Right lobe of liver (tissue), 6 donors: ENCODE data around the gene ZNF324. TPM values are rescaled to one million over a fixed set of nuclear protein-coding genes. Genes with fewer than 3 reads are reported as not detected.
"Not testable (repeated sequence)": the region's sequence is repeated elsewhere in the genome, so short reads cannot be mapped to it uniquely, and the experiment has no call there.

Experiments
- ATAC-seq, 4 donors: fragments of 200-7000 bp; cut with Tn5 transposase; one replicate each; pipeline ENCODE4 v1.9.1; 2020; ENCODE audit warnings: mild to moderate bottlenecking in 4 of 4, moderate library complexity in 4 of 4
- DNase-seq, 3 donors: peaks; one replicate each; pipeline ENCODE4 v3.0.0-alpha.2; 2020
- H3K27ac ChIP-seq, 3 donors: fragments of 200-600 bp; one replicate each; pipeline ENCODE4 v1.8.0; 2022
- H3K27me3 ChIP-seq, 2 donors: fragments of 200-600 bp; one replicate each; pipeline ENCODE4 v1.8.0; 2022
- H3K36me3 ChIP-seq, 4 donors: fragments of 200-600 bp; sonication (generic) in 1 of 4; one replicate each; pipeline versions ENCODE4 v1.5.1 to v1.8.0; 2017 to 2022; ENCODE audit warnings: control low read depth in 1 of 4
- H3K4me1 ChIP-seq, 4 donors: fragments of 200-600 bp; sonication (generic) in 1 of 4; one replicate each; pipeline versions ENCODE4 v1.5.1 to v1.8.0; 2017 to 2022; ENCODE audit warnings: control low read depth in 1 of 4
- H3K4me3 ChIP-seq, 3 donors: fragments of 200-600 bp; one replicate each; pipeline ENCODE4 v1.8.0; 2022
- H3K9me3 ChIP-seq, 4 donors: fragments of 200-600 bp; sonication (generic) in 1 of 4; one replicate each; pipeline versions ENCODE4 v1.5.1 to v1.8.0; 2017 to 2022; ENCODE audit warnings: control low read depth in 1 of 4
- POLR2A ChIP-seq: fragments of 450-650 bp; IDR thresholded peaks from one replicate; pipeline ENCODE4 v1.6.1; 2017; ENCODE audit warnings: antibody characterized with exemption, mild to moderate bottlenecking
- WGBS: methylation state at CpG from one replicate; pipeline ENCODE4 v1.1.6; 2018; ENCODE audit warnings: low coverage, low lambda C conversion rate; ENCODE audit not compliant: insufficient coverage; ENCODE audit errors: missing lambda C conversion rate; 5-methylcytosine and 5-hydroxymethylcytosine counted together
- intact Hi-C, 2 donors: fragments of 100-400 bp; cut with DNase I; formaldehyde crosslinking; loops; one replicate each; pipeline versions ENCODE4 v1.11.2 to v1.14.1; 2022
- total RNA-seq, 6 experiments: library from RNA; depleted of rRNA in 2 of 6; stranded (reverse); fragments of >200 nt in 2 of 6; fragmentation: NEBNext Ultra II Directional in 3 of 6; extraction: Animal tissue kit (Norgen Biotek cat#: 25700) in 3 of 6; gene quantifications; one replicate each; pipeline versions ENCODE4 v1.1.0 to v1.2.4, GENCODE V29; 2016 to 2023
- TF ChIP-seq, protein P1 (sequence below), 4 donors: fragments of 200-600 bp in 3 of 4; fragments of 450-650 bp in 1 of 4; IDR thresholded peaks; one replicate each; pipeline versions ENCODE4 v1.5.1 to v1.8.0; 2016 to 2022; ENCODE audit warnings: antibody characterized with exemption in 4 of 4, mild to moderate bottlenecking in 2 of 4
- donor health status: DM: no; HTN: yes; CAD: no.
- donor health status: DM: no; HTN: no; CAD: no.
- donor health status: DM: no; HTN: no; CAD: no.
- donor health status: DM: no; HTN: yes; CAD: no.
- donor health status: DM: no; HTN: yes; CAD: no.

Gene ZNF324
- total RNA-seq, 6 experiments from 2014 or later = 2.9 to 4.9 (median 3.8) TPM

DNA sequence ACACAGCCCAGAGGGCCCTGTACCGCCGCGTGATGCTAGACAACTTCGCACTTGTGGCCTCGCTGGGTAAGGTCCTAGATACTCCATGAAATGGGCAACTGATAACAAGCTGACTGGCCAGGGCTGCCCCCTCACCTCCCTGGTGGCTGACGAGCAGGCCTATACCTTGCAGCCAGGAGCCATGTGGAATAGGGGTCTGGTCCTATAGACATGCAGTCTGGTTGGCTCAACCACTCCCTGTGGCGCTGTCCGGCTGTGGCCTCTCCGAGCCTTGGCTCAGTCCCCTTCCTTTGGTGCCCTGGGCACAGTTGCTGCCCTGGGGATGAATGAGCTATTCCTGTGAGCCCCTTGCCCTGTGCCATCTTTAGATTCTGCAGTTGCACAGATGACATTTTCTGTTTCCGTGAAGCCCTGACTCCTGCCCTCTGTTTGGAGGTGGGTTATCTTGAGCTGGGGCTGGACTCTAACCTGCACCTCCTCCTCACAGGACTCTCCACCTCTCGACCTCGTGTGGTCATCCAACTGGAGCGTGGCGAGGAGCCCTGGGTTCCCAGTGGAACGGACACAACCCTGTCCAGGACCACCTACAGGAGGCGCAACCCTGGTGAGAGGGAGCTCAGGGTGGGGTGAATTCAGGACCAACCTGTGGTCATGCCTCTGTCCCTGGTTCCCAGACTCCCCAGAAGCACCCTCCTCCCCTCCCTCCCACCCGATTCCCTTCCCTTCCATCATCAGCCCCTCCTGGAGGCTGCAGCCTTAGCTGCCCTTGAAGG lies 2.5 kb downstream of the ZNF324 start:
- H3K4me3 ChIP-seq = no peak overlapping the region
- intact Hi-C loops = no loop called here
- no peaks in the 10 kb centered on the region for H3K27me3 ChIP-seq
- H3K9me3 ChIP-seq = no peaks in the 10 kb centered on the region
- H3K4me1 ChIP-seq = peaks cover 0 to 9% (median 0%) of the 10 kb centered on the region in 4 donors
- H3K27ac ChIP-seq = no peak overlapping the region
- DNase-seq (peak in 1 of 3 donors; percentile 55), ATAC-seq (no peak)
- H3K36me3 ChIP-seq = no peaks in the 10 kb centered on the region
- no peak for TF ChIP-seq POLR2A
- TF ChIP-seq, protein P1, sequence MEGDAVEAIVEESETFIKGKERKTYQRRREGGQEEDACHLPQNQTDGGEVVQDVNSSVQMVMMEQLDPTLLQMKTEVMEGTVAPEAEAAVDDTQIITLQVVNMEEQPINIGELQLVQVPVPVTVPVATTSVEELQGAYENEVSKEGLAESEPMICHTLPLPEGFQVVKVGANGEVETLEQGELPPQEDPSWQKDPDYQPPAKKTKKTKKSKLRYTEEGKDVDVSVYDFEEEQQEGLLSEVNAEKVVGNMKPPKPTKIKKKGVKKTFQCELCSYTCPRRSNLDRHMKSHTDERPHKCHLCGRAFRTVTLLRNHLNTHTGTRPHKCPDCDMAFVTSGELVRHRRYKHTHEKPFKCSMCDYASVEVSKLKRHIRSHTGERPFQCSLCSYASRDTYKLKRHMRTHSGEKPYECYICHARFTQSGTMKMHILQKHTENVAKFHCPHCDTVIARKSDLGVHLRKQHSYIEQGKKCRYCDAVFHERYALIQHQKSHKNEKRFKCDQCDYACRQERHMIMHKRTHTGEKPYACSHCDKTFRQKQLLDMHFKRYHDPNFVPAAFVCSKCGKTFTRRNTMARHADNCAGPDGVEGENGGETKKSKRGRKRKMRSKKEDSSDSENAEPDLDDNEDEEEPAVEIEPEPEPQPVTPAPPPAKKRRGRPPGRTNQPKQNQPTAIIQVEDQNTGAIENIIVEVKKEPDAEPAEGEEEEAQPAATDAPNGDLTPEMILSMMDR (IDR thresholded peaks at IDR 0.05) = no peak
- 94% methylated on average over 6 of the region's 17 CpGs for WGBS

DNA sequence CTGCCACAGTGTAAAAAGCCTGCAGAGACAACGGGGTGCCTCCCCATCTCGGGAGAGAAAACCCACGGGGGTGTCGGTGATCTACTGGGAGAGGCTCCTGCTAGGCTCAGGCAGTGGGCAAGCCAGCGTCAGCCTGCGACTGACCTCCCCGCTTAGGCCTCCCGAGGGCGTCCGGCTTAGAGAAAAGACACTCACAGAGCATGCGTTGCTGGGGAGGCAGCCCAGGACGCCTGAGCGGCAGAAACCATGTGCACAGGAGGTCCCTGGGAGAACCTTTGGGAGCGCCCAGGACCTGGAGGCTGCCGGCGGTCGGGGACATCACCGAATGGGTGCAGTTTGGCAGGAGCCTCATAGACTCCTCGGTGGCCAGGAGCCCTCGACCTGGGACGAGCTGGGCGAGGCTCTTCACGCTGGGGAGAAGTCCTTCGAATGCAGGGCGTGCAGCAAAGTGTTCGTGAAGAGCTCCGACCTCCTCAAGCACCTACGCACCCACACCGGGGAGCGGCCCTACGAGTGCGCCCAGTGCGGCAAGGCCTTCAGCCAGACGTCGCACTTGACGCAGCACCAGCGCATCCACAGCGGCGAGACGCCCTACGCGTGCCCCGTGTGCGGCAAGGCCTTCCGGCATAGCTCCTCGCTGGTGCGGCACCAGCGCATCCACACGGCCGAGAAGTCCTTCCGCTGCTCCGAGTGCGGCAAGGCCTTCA lies 4.1 kb downstream of the ZNF324 start:
- ATAC-seq, H3K9me3 ChIP-seq, H3K27ac ChIP-seq, H3K4me3 ChIP-seq, intact Hi-C loops, H3K36me3 ChIP-seq, H3K27me3 ChIP-seq: not testable (repeated sequence)
- DNase-seq = peak in 1 of 3 donors; percentile 54
- peaks cover 0 to 19% (median 5%) of the 10 kb centered on the region in 4 donors for H3K4me1 ChIP-seq
- WGBS = no CpG with 5 or more reads among the region's 53 CpGs

DNA sequence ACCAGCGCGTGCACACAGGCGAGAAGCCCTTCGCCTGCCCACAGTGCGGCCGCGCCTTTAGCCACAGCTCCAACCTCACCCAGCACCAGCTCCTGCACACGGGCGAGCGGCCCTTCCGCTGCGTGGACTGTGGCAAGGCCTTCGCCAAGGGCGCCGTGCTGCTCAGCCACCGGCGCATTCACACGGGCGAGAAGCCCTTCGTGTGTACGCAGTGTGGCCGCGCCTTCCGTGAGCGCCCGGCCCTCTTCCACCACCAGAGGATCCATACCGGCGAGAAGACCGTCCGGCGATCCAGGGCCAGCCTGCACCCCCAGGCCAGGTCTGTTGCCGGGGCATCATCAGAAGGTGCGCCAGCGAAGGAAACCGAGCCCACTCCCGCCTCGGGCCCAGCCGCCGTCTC lies 4.9 kb downstream of the ZNF324 start:
- Histone ChIP-seq H3K4me3 (no peak overlapping the region), H3K9me3 (no peaks in the 10 kb centered on the region), H3K36me3 (no peaks in the 10 kb centered on the region), H3K27me3 (no peaks in the 10 kb centered on the region), H3K27ac (no peak overlapping the region), H3K4me1 (peaks cover 0 to 19% (median 5%) of the 10 kb centered on the region in 4 donors)
- intact Hi-C loops = no loop called here
- ATAC-seq (no peak), DNase-seq (peak in 1 of 3 donors; percentile 54)
- no peak for TF ChIP-seq POLR2A
- TF ChIP-seq, protein P1 (IDR thresholded peaks at IDR 0.05) = no peak
- WGBS = 96% methylated on average over 18 of the region's 39 CpGs

DNA sequence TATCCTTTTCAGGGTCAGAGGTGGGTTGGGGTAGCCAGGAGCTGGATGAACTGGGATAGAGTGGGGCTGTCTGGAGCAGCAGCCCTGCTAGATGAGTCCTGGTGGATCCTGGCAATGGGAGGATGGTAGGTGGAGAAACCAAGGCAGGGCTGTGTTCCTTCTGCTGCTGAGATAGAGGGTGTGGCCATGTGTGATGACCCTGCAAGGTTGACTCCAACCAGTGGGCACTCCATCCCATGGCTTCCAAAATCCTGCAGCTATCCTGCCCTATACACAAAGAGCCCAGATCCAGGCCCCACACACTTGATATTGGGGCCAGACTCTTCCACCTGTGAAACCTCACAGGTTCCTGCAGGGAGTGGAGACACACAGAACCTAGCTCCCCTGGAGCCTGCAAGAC lies 6.9 kb downstream of the ZNF324 start:
- no peak for ATAC-seq
- H3K36me3 ChIP-seq = no peaks in the 10 kb centered on the region
- no peak overlapping the region for H3K4me3 ChIP-seq

More for the DNA sequence above, 6.9 kb downstream of the ZNF324 start:
- intact Hi-C loops = no loop called here
- Histone ChIP-seq H3K27me3 (no peaks in the 10 kb centered on the region), H3K4me1 (peaks cover 0 to 24% (median 9%) of the 10 kb centered on the region in 4 donors), H3K9me3 (no peaks in the 10 kb centered on the region), H3K27ac (no peak overlapping the region)
- peak in 1 of 3 donors; percentile 23 for DNase-seq
- TF ChIP-seq, protein P1 (IDR thresholded peaks at IDR 0.05) = no peak
- TF ChIP-seq POLR2A = no peak
